ENCODE results near the gene FSTL5. TPM values are rescaled to one million over a fixed set of nuclear protein-coding genes. Genes with fewer than 3 reads are reported as not detected.

The FSTL5 gene
- total RNA-seq, 2 donors from 2014 or later = not detected

DNA sequence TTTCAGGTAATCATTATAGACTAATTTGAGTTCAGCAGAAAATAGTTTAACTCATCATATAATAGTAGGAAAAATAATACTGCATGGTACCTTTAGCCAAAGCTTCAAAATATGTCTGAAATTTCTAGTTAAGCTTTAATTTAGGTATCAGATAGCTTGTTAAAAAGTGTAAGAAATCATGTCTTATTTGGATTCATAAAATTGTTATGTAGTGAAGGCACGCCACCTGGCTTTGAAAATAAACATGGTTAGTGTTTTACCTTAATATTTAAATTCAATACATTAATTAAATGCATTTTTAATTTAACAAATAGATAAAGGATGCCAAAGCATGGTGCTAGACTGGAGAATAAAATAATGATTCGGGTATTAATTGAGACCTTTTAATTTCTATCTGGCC, 211.4 kb downstream of the FSTL5 start:
- DNase-seq (ENCODE audit: low spot score) = no peak
- Histone ChIP-seq H3K36me3 (no peaks in the 10 kb centered on the region), H3K4me3 (no peak overlapping the region), H3K27ac (no peak overlapping the region), H3K4me1 (no peaks in the 10 kb centered on the region), H3K9me3 (no peaks in the 10 kb centered on the region), H3K27me3 (no peaks in the 10 kb centered on the region)
- TF ChIP-seq CTCF (IDR thresholded peaks at IDR 0.05) = no peak

DNA sequence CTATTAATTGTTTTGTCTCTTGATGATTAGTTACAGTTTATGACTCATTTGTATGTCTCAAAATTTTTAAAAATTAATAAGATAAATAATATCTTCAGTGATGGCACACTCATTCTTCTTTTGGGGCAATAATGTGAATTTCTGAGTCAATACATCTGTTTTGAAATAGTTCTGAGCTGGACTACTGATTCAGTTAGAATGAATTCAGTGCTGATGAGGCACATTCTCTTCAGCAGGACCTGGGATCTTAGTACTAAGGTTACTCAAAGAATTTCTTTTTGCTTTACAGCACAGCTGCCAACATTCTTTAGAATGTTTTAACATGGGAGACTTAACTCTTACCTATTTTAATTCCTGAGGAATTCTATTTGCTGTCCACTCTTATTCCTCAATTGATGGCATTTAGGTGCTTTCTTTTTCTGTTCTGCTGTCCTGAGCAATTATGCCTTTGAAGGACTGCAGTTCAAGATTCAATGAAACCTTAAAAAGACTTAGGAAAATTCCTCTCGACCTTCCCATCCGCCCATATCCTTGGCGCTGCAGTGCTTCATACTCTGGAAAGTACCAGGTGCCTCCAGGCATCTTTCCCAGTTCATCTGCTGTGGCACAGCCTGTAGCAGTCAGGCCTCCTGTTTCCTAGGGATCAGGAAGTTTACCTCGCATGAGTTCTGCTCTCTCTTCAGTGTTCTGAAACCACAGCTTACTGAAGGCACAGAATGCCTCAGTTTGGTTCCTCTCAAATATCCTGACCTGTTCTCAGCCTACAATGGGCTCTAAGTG, 213.7 kb downstream of the FSTL5 start:
- H3K27me3 ChIP-seq = no peaks in the 10 kb centered on the region
- TF ChIP-seq CTCF (IDR thresholded peaks at IDR 0.05) = no peak
- H3K4me3 ChIP-seq = no peak overlapping the region
- H3K9me3 ChIP-seq = no peaks in the 10 kb centered on the region
- DNase-seq (ENCODE audit: low spot score) = no peak
- no peaks in the 10 kb centered on the region for H3K36me3 ChIP-seq
- no peak overlapping the region for H3K27ac ChIP-seq
- no peaks in the 10 kb centered on the region for H3K4me1 ChIP-seq

DNA sequence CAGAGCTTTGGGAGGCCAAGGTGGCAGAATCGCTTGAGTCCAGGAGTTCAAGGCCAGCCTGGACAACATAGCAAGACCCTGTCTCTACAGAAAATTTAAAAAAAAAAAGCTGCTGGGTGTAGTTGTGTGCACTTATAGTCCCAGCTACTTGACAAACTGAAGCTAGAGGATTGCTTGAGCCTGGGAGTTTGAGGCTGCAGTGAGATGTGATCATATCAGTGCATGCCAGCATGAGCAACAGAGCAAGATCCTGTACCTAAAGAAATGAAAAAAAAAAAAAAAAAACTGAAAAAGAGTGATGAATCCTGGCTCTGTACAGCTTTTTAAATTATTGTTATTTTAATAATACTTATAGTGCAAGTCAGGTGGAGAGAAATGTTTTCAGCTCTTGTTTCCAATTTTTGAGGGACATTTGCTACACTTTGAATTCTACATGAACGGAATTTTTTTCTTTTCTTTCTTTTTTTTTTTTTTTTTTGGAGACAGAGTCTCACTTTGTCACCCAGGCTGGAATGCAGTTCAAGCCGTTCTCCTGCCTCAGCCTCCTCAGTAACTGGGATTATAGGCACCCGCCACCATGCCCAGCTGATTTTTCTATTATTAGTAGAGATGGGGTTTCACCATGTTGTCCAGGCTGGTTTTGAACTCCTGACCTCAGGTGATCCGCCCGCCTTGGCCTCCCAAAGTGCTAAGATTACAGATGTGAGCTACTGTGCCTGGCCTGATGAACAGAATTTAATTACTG, 215.6 kb downstream of the FSTL5 start:
- H3K27ac ChIP-seq = no peak overlapping the region
- no peaks in the 10 kb centered on the region for H3K9me3 ChIP-seq
- no peak overlapping the region for H3K4me3 ChIP-seq
- DNase-seq (ENCODE audit: low spot score) = no peak
- H3K4me1 ChIP-seq = no peaks in the 10 kb centered on the region
- H3K27me3 ChIP-seq = no peaks in the 10 kb centered on the region
- no peak for TF ChIP-seq CTCF (IDR thresholded peaks at IDR 0.05)
- H3K36me3 ChIP-seq = no peaks in the 10 kb centered on the region

GRCh38 chr4:161937596-161937995, 226.2 kb downstream of the FSTL5 start:
- no peak for TF ChIP-seq CTCF (IDR thresholded peaks at IDR 0.05)
- Histone ChIP-seq H3K9me3 (no peaks in the 10 kb centered on the region), H3K27ac (no peak overlapping the region), H3K27me3 (no peaks in the 10 kb centered on the region), H3K4me3 (no peak overlapping the region), H3K36me3 (no peaks in the 10 kb centered on the region), H3K4me1 (no peaks in the 10 kb centered on the region)
- no peak for DNase-seq (ENCODE audit: low spot score)

DNA sequence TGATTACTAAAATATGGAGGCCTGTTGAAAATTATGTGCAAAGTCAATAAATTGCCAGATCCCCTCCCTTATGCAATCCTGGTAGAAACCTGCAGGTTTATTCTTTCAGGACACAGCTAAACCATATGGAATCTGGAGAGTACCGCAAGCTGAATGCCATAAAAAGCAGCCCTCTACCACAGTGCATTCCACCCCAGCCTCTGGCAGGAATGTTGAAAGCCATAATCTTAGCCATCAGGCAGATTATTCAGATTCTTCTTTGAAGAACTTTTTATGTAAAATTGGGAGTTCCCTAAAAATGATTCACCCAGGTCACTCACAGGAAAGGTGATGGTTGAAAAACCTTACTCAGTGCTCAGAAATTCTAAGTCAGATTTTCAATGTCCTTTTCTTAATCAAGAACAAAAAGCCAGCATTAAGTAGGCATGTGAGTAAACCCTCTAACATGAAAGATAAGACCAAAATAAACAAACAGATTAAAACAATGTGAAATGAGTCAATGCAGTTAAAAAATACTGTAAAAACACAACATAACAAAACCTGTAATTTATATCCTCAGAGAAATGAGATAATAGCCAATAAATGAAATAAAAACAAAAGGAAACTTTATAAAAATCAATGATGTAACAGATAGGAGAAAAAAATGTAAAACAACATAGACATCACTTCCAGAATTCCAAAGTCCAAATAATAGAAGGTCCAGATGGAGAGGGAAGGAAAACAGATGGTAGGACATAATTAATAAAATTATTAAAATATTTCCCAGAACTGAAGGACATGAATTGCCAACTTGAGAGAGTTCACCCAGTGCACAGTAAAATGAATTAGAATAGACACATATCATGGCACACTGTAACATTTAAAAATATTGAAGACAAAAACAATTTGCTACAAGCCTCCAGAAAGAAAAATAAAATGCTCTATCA, 226.9 kb downstream of the FSTL5 start:
- Histone ChIP-seq H3K36me3 (no peaks in the 10 kb centered on the region), H3K9me3 (no peaks in the 10 kb centered on the region), H3K4me1 (no peaks in the 10 kb centered on the region), H3K27ac (no peak overlapping the region), H3K4me3 (no peak overlapping the region), H3K27me3 (no peaks in the 10 kb centered on the region)
- DNase-seq (ENCODE audit: low spot score) = no peak
- no peak for TF ChIP-seq CTCF (IDR thresholded peaks at IDR 0.05)
